Suprapubic skin (tissue), 4 donors: ENCODE data around the gene TDRD10. TPM values are rescaled to one million over a fixed set of nuclear protein-coding genes. Genes with fewer than 3 reads are reported as not detected.
A peak's percentile ranks its signal among the peaks of the same experiment; 100 is the strongest.

ENCODE experiments used
- DNase-seq, 2 donors: peaks; one replicate each; pipeline ENCODE4 v3.0.0-alpha.2; 2019; ENCODE audit warnings: low spot score in 2 of 2
- H3K27ac ChIP-seq: fragments of 200-600 bp; sonication (generic); one replicate; pipeline ENCODE4 v1.5.1; 2019
- H3K27me3 ChIP-seq: fragments of 200-600 bp; sonication (generic); one replicate; pipeline ENCODE4 v1.5.1; 2019
- H3K36me3 ChIP-seq: fragments of 200-600 bp; sonication (generic); one replicate; pipeline ENCODE4 v1.5.1; 2019
- H3K4me1 ChIP-seq: fragments of 200-600 bp; sonication (generic); one replicate; pipeline ENCODE4 v1.5.1; 2019
- H3K4me3 ChIP-seq: fragments of 200-600 bp; sonication (generic); one replicate; pipeline ENCODE4 v1.5.1; 2019; ENCODE audit warnings: mild to moderate bottlenecking
- H3K9me3 ChIP-seq: fragments of 200-600 bp; sonication (generic); one replicate; pipeline ENCODE4 v1.5.1; 2019
- CTCF ChIP-seq, 2 donors: fragments of 200-600 bp in 1 of 2; fragments of 450-650 bp in 1 of 2; sonication (generic) in 1 of 2; IDR thresholded peaks; one replicate each; pipeline ENCODE4 v1.5.1; 2016 to 2019; ENCODE audit warnings: antibody characterized with exemption in 2 of 2, mild to moderate bottlenecking in 1 of 2, moderate library complexity in 1 of 2
- EP300 ChIP-seq: sonication (generic); formaldehyde crosslinking; IDR thresholded peaks from one replicate; pipeline ENCODE4 v1.6.1; 2017; ENCODE audit warnings: antibody characterized with exemption
- POLR2A ChIP-seq, 2 donors: fragments of 450-650 bp; IDR thresholded peaks; one replicate each; pipeline ENCODE4 v1.6.1; 2017; ENCODE audit warnings: antibody characterized with exemption in 2 of 2, mild to moderate bottlenecking in 2 of 2, moderate library complexity in 2 of 2
- POLR2AphosphoS5 ChIP-seq, 3 donors: sonication (generic); formaldehyde crosslinking; IDR thresholded peaks; one replicate each; pipeline ENCODE4 v1.6.1; 2017; ENCODE audit warnings: antibody characterized with exemption in 3 of 3
- WGBS: methylation state at CpG from one replicate; pipeline ENCODE4 v1.1.5; 2018; 5-methylcytosine and 5-hydroxymethylcytosine counted together
- total RNA-seq, 4 donors: library from RNA; depleted of rRNA; stranded (reverse); fragments of >200 nt; gene quantifications; one replicate each; pipeline ENCODE4 v1.1.0, GENCODE V29; 2016

TDRD10 gene
- total RNA-seq, 4 donors from 2014 or later: 0.72 to 2.6 (median 2.0) TPM

- Histone ChIP-seq H3K27ac (no peak overlapping the region), H3K4me1 (peaks cover 16% of the 10 kb centered on the region), H3K4me3 (no peak overlapping the region), H3K9me3 (no peaks in the 10 kb centered on the region), H3K36me3 (no peaks in the 10 kb centered on the region), H3K27me3 (no peaks in the 10 kb centered on the region)
- TF ChIP-seq CTCF (IDR thresholded peaks at IDR 0.05) (no peak), POLR2AphosphoS5 (IDR thresholded peaks at IDR 0.05) (no peak), POLR2A (IDR thresholded peaks at IDR 0.05) (no peak), EP300 (no peak)
- no peak for DNase-seq
- 51% methylated on average over 5 of the region's 5 CpGs for WGBS
Measured at GRCh38 chr1:154478639-154479038, 23.4 kb upstream of the TDRD10 start.

- H3K36me3 ChIP-seq: peaks cover 3% of the 10 kb centered on the region
- H3K27ac ChIP-seq: no peak overlapping the region
- TF ChIP-seq POLR2AphosphoS5 (IDR thresholded peaks at IDR 0.05) (no peak), CTCF (IDR thresholded peaks at IDR 0.05) (peak; percentile 91 to 96), EP300 (no peak), POLR2A (IDR thresholded peaks at IDR 0.05) (no peak)
- no peaks in the 10 kb centered on the region for H3K9me3 ChIP-seq
- peaks cover 16% of the 10 kb centered on the region for H3K4me1 ChIP-seq
- peak in 1 of 2 donors; percentile 74 for DNase-seq
- no peak overlapping the region for H3K4me3 ChIP-seq
- no peaks in the 10 kb centered on the region for H3K27me3 ChIP-seq
- WGBS: 37% methylated on average over 9 of the region's 9 CpGs
Measured at GRCh38 chr1:154479764-154480421, 22.1 kb upstream of the TDRD10 start.

GRCh38 chr1:154481053-154481452 lies 21.0 kb upstream of the TDRD10 start:
- 61% methylated on average over 1 of the region's 1 CpG for WGBS
- H3K4me1 ChIP-seq: peaks cover 27% of the 10 kb centered on the region
- no peak overlapping the region for H3K4me3 ChIP-seq
- no peak overlapping the region for H3K27ac ChIP-seq
- no peaks in the 10 kb centered on the region for H3K27me3 ChIP-seq
- no peak for TF ChIP-seq POLR2AphosphoS5 (IDR thresholded peaks at IDR 0.05)
- no peak for TF ChIP-seq POLR2A (IDR thresholded peaks at IDR 0.05)
- TF ChIP-seq CTCF (IDR thresholded peaks at IDR 0.05): no peak
- TF ChIP-seq EP300: no peak
- peaks cover 3% of the 10 kb centered on the region for H3K36me3 ChIP-seq
- peak in 1 of 2 donors; percentile 16 for DNase-seq
- no peaks in the 10 kb centered on the region for H3K9me3 ChIP-seq

- no peaks in the 10 kb centered on the region for H3K27me3 ChIP-seq
- peak in 1 of 2 donors; percentile 37 for DNase-seq
- WGBS: 64% methylated on average over 14 of the region's 14 CpGs
- peak overlapping the region; percentile 58 for H3K27ac ChIP-seq
- H3K4me3 ChIP-seq: no peak overlapping the region
- peaks cover 34% of the 10 kb centered on the region for H3K4me1 ChIP-seq
- H3K9me3 ChIP-seq: no peaks in the 10 kb centered on the region
- peaks cover 14% of the 10 kb centered on the region for H3K36me3 ChIP-seq
- TF ChIP-seq POLR2AphosphoS5 (IDR thresholded peaks at IDR 0.05) (no peak), EP300 (no peak), CTCF (IDR thresholded peaks at IDR 0.05) (no peak), POLR2A (IDR thresholded peaks at IDR 0.05) (no peak)
Measured at GRCh38 chr1:154483941-154484803, 17.8 kb upstream of the TDRD10 start.

- H3K9me3 ChIP-seq: no peaks in the 10 kb centered on the region
- H3K36me3 ChIP-seq: peaks cover 14% of the 10 kb centered on the region
- H3K27me3 ChIP-seq: no peaks in the 10 kb centered on the region
- no peak overlapping the region for H3K4me3 ChIP-seq
- peak overlapping the region; percentile 58 for H3K27ac ChIP-seq
- WGBS: 76% methylated on average over 5 of the region's 5 CpGs
- H3K4me1 ChIP-seq: peaks cover 27% of the 10 kb centered on the region
- peak in 1 of 2 donors; percentile 61 for DNase-seq
- no peak for TF ChIP-seq CTCF (IDR thresholded peaks at IDR 0.05)
- peak in 2 of 3 donors; percentile 14 to 42 for TF ChIP-seq POLR2AphosphoS5 (IDR thresholded peaks at IDR 0.05)
- TF ChIP-seq POLR2A (IDR thresholded peaks at IDR 0.05): no peak
Measured at GRCh38 chr1:154485106-154485505, 16.9 kb upstream of the TDRD10 start.
